NCI-H2029 (cell line): ENCODE measurements around the gene PATZ1.

Experiments
- DNase-seq: peaks from one replicate; lab custom pipeline; 2025; lab: John Stamatoyannopoulos, UW

PATZ1 gene

DNA sequence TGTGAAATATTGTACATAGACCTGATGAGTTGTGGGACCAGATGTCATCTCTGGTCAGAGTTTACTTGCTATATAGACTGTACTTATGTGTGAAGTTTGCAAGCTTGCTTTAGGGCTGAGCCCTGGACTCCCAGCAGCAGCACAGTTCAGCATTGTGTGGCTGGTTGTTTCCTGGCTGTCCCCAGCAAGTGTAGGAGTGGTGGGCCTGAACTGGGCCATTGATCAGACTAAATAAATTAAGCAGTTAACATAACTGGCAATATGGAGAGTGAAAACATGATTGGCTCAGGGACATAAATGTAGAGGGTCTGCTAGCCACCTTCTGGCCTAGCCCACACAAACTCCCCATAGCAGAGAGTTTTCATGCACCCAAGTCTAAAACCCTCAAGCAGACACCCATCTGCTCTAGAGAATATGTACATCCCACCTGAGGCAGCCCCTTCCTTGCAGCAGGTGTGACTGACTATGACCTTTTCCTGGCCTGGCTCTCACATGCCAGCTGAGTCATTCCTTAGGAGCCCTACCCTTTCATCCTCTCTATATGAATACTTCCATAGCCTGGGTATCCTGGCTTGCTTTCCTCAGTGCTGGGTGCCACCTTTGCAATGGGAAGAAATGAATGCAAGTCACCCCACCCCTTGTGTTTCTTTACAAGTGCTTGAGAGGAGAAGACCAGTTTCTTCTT, 66.2 kb downstream of the PATZ1 start:
- DNase-seq, result no peak

- DNase-seq, result no peak
Observed at GRCh38 chr22:31279327-31279669, 66.8 kb downstream of the PATZ1 start.

DNA sequence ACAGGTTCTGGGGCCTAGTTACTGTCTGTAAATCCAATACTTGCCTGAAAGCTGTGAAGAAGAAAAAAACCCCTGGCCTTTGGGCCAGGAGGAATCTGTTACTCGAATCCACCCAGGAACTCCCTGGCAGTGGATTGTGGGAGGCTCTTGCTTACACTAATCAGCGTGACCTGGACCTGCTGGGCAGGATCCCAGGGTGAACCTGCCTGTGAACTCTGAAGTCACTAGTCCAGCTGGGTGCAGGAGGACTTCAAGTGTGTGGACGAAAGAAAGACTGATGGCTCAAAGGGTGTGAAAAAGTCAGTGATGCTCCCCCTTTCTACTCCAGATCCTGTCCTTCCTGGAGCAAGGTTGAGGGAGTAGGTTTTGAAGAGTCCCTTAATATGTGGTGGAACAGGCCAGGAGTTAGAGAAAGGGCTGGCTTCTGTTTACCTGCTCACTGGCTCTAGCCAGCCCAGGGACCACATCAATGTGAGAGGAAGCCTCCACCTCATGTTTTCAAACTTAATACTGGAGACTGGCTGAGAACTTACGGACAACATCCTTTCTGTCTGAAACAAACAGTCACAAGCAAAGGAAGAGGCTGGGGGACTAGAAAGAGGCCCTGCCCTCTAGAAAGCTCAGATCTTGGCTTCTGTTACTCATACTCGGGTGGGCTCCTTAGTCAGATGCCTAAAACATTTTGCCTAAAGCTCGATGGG, 67.4 kb downstream of the PATZ1 start:
- DNase-seq, result no peak

DNA sequence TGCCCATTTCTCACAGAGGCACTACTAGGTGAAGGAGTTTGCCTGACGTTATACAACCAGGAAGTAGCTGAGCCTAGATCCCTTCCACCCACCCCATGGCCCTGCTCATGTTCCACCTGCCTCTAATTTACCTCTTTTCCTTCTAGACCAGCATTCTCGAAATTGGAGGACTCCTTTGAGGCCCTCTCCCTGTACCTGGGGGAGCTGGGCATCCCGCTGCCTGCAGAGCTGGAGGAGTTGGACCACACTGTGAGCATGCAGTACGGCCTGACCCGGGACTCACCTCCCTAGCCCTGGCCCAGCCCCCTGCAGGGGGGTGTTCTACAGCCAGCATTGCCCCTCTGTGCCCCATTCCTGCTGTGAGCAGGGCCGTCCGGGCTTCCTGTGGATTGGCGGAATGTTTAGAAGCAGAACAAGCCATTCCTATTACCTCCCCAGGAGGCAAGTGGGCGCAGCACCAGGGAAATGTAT, 68.0 kb downstream of the PATZ1 start:
- DNase-seq, result no peak

- DNase-seq, result no peak
Observed at GRCh38 chr22:31277741-31278140, 68.4 kb downstream of the PATZ1 start.

DNA sequence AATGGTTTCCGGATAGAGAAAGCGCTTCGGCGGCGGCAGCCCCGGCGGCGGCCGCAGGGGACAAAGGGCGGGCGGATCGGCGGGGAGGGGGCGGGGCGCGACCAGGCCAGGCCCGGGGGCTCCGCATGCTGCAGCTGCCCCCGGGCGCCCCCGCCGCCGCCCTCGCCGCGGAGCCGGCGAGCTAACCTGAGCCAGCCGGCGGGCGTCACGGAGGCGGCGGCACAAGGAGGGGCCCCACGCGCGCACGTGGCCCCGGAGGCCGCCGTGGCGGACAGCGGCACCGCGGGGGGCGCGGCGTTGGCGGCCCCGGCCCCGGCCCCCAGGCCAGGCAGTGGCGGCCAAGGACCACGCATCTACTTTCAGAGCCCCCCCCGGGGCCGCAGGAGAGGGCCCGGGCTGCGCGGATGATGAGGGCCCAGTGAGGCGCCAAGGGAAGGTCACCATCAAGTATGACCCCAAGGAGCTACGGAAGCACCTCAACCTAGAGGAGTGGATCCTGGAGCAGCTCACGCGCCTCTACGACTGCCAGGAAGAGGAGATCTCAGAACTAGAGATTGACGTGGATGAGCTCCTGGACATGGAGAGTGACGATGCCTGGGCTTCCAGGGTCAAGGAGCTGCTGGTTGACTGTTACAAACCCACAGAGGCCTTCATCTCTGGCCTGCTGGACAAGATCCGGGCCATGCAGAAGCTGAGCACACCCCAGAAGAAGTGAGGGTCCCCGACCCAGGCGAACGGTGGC, 69.5 kb downstream of the PATZ1 start:
- no peak for DNase-seq
